Activated CD8-positive, alpha-beta memory T cell treated with anti-CD3 and anti-CD28 coated beads for 4 hours (primary cell): ENCODE measurements around the gene LHFPL2.

Source experiments
- DNase-seq, 2 donors: peaks; one replicate each; pipeline ENCODE4 v3.0.0-alpha.2; 2020; ENCODE audit warnings: low read depth in 2 of 2

The LHFPL2 gene

GRCh38 chr5:78546276-78546996 lies 102.1 kb downstream of the LHFPL2 start:
- no peak for DNase-seq

GRCh38 chr5:78545406-78545805 lies 103.2 kb downstream of the LHFPL2 start:
- no peak for DNase-seq

DNA sequence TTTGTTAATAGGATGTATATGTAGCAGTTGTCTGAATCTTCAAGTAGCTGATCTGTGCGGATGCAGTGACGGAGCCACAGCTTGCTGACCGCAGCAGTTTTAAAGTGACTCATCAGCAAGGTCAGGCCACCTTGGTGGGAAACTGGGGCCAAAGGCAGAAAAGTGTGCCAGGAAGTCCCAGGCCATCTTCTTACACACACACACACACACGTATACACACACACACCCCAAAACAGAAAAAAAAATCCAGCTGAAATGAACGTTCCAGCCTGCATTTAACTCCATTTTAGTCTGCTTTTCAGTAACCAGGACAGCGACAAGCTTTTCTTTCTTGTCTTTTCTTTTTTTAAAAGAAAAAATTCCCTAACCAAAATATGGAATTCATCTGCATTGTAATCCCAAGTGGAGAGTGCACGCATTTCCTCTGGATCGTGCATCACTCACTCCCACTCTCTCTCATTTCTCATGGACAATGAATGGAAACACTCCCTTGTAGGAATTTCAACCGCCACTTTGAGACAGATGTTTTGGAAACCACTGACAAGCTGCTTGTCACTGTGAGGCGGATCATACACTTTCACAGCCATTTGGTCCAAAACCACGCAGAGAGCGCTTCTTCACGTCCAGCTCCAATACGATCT lies 103.9 kb downstream of the LHFPL2 start:
- DNase-seq: no peak

- DNase-seq: no peak
These were observed 104.7 kb downstream of the LHFPL2 start for GRCh38 chr5:78543916-78544315.

- DNase-seq: no peak
These were observed 105.3 kb downstream of the LHFPL2 start for GRCh38 chr5:78543292-78543691.

GRCh38 chr5:78542321-78542840 lies 106.2 kb downstream of the LHFPL2 start:
- no peak for DNase-seq

GRCh38 chr5:78541086-78541654 lies 107.4 kb downstream of the LHFPL2 start:
- no peak for DNase-seq

- no peak for DNase-seq
These were observed 108.1 kb downstream of the LHFPL2 start for GRCh38 chr5:78540335-78541085.

GRCh38 chr5:78538240-78538850 lies 110.2 kb downstream of the LHFPL2 start:
- no peak for DNase-seq

DNA sequence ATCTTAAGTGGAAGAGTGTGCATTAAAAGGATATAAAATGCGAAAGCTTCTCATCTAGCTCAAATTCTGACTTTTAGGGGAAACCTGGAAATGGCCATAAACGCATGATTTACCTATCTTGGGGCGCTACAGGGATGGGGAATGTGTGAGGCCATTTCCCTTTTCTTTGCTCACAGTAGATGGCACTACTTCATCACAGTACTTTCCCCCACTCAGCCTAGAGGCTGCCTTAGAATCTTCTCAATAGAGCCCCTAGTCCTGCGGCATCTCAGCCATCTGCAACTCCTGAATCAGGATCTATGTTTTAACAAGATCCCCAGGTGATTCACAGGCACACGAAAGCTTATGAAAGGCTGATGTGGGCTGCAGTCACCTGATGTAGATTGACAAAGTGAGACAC lies 110.8 kb downstream of the LHFPL2 start:
- no peak for DNase-seq

GRCh38 chr5:78537411-78537810 lies 111.2 kb downstream of the LHFPL2 start:
- DNase-seq: no peak

DNA sequence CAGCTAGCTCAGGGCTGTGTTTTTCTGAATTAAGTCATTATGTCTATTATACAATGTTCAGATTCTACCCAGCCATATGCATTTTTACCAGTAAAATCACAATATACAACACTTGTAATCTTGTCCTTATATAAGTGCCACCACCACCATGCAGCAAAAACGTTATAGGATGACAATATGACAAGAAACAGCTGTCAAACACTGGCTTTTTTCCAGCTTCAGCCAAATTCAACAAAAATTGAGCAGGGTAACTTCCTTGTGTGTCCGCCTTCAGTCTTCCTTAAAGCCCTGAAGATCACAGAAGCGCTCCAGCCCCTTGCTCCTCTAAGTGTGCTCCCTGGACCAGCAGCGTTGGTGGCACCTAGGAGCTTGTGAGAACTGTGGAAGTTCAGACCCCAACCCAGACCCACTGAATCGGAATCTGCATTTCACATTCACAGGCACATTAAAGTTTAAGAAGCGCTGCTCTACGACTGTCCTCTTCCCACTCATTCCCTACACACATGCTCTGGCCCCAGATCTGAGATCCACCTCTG lies 111.8 kb downstream of the LHFPL2 start:
- DNase-seq: no peak

DNA sequence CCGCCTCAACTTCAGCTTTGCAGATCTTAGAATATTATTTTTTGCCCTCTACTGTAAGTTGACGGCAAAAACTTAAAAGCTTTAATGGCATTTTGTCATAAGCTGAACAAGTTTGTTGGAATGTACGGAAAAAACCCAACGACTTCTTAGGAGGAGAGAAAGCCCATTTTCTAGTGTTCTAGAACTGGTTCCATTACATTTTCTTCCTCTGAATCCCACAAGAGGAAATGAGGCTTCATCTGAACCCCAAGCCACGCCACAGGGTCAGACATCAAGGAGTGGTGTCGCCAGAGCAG lies 113.7 kb downstream of the LHFPL2 start:
- DNase-seq: no peak

DNA sequence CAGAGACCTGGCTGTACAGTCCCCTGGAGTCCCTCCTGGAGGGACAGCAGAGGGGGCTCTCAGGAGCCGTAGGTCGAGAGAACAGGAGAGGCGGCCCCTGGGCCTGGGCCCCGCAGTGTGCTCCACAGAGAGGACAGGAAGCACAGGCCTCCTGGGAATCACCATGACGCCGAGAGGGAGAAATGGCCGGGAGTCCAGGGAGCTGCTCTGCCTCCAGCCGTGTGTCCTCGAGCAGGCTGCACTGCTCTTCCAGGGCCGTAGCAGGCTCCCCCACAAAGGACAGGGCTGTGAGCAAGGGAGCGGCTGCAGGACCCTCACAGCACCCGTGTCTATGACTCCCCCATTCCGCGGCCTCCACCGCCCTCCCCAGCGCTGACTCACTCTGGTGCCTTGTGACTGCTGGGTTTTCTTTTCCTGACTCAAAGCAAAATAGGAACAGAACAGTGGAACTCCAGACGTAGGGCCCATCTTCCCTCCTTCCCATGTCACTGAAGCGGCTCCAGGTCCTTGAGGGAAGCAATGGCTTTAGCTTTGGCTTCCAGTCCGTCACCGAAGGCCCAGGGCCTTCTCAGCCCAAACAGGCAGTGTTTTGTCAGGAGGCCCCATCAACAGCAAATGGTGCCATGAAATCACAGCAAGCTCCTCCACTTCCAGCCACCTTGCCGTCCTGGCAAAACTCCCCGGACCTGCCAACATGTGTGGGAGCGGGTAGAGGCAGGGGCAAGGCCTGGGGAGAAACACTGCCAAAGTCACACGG lies 114.2 kb downstream of the LHFPL2 start:
- DNase-seq: no peak

DNA sequence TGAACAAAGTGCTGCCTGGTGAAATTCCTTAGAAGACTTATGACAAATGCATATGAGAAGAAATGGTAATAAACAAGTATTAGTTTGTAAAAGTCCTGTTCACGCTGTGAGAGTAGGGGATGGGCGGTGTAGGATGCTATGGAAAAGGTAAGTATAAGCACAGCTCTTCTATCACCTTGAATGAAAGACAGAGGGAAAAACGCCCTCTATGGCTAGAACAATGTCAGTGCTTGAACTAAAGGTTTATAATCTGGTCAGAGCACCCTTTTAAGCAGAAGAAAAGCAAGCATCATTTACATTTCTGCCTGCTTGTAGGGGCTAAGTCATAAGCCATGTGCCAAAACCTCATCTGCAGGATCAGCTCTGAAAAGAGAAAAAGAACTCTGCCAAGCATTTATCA lies 115.2 kb downstream of the LHFPL2 start:
- DNase-seq: no peak

GRCh38 chr5:78530342-78531096 lies 118.1 kb downstream of the LHFPL2 start:
- DNase-seq: no peak

- no peak for DNase-seq
These were observed 120.6 kb downstream of the LHFPL2 start for GRCh38 chr5:78527925-78528324.

DNA sequence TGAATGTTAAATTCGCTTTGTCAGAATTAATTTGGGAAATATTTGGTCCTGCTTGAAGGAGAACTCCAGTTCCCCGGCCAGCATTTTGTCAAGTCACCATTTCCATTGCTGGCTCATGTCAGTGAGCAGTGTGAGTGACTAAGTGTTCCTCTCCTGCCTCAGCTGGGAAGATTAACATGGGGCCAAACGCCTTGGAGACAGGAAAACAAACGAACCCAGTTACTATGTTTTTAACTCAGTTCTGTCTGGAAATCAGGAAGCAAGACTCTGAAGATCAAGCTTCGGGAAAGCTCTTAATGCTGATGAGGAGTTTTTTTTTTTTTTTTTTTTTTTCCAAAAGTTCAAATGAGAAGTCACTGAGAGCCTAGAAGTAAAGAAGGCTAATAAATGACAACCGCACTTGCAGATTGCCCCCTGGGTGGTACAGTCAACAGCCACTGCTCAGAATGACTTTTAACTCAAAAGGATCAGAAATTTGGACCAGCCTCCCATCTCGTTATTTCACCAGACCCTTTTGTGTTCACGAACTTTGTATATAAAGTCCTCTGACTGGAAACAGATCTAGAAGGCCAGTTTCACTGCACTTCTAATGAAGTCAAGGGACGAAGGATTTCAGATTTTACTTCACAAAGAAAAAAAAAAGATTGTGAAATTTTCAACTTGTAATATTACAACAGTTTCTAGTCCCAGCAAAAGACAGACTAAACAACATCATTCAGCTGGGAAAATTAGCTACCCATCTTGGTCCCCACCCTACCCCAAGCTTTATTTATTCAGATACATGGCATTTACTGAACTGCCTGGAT lies 121.3 kb downstream of the LHFPL2 start:
- DNase-seq: no peak

- no peak for DNase-seq
These were observed 122.5 kb downstream of the LHFPL2 start for GRCh38 chr5:78526049-78526525.
